WTC11 (cell line): ENCODE measurements around the gene ENKUR. TPM values are rescaled to one million over a fixed set of nuclear protein-coding genes. Genes with fewer than 3 reads are reported as not detected.

Source experiments
- ATAC-seq: fragments of 200-7000 bp; cut with Tn5 transposase; 2 replicates; pipeline ENCODE4 v1.10.0; 2021; ENCODE audit warnings: mild to moderate bottlenecking, moderate library complexity
- CTCF ChIA-PET: fragments of 300-600 bp; sonication (Branson Sonifier 250); formaldehyde crosslinking; loops from one replicate; lab custom pipeline; 2021; ENCODE audit warnings: antibody characterized with exemption; lab: Charles Lee
- POLR2A ChIA-PET: fragments of 350-600 bp; sonication (Branson Sonifier 250); formaldehyde crosslinking; loops from one replicate; lab custom pipeline; 2021; ENCODE audit warnings: antibody characterized with exemption; lab: Charles Lee
- DNase-seq: peaks from one replicate; pipeline ENCODE4 v3.0.0; 2021; ENCODE audit warnings: low spot score
- H3K27ac Mint-ChIP-seq: 2 replicates; pipeline ENCODE4 v1.8.0; 2021; ENCODE audit warnings: mixed read lengths
- H3K27me3 Mint-ChIP-seq: 2 replicates; pipeline ENCODE4 v1.8.0; 2021; ENCODE audit warnings: low read depth, mild to moderate bottlenecking, moderate library complexity, mixed read lengths
- H3K36me3 Mint-ChIP-seq: 2 replicates; pipeline ENCODE4 v1.8.0; 2021; ENCODE audit warnings: mixed read lengths
- H3K4me1 Mint-ChIP-seq: 2 replicates; pipeline ENCODE4 v1.8.0; 2022; ENCODE audit warnings: mixed read lengths
- H3K4me3 Mint-ChIP-seq: 2 replicates; pipeline ENCODE4 v1.8.0; 2021; ENCODE audit warnings: mild to moderate bottlenecking, moderate library complexity, mixed read lengths
- H3K9me3 Mint-ChIP-seq: 2 replicates; pipeline ENCODE4 v1.8.0; 2021; ENCODE audit warnings: mixed read lengths
- AFF4 ChIP-seq: sonication (generic); formaldehyde crosslinking; IDR thresholded peaks from 2 replicates; pipeline ENCODE4 v1.8.1; 2023; ENCODE audit warnings: mild to moderate bottlenecking, missing genetic modification reagents, borderline replicate concordance
- CREB1 ChIP-seq: sonication (generic); formaldehyde crosslinking; IDR thresholded peaks from 2 replicates; pipeline ENCODE4 v1.8.0; 2023; ENCODE audit warnings: mild to moderate bottlenecking, missing genetic modification reagents
- CREM ChIP-seq: sonication (generic); formaldehyde crosslinking; IDR thresholded peaks from 2 replicates; pipeline ENCODE4 v1.8.1; 2022; ENCODE audit warnings: mild to moderate bottlenecking, missing genetic modification reagents, moderate library complexity
- CTCF ChIP-seq: fragments of 200-600 bp; IDR thresholded peaks from 2 replicates; pipeline ENCODE4 v1.8.0; 2022; ENCODE audit warnings: antibody characterized with exemption
- E2F1 ChIP-seq: sonication (generic); formaldehyde crosslinking; IDR thresholded peaks from 2 replicates; pipeline ENCODE4 v1.8.0; 2022; ENCODE audit warnings: mild to moderate bottlenecking, missing genetic modification reagents
- E2F4 ChIP-seq: sonication (generic); formaldehyde crosslinking; IDR thresholded peaks from 2 replicates; pipeline ENCODE4 v1.8.1; 2022; ENCODE audit warnings: low read depth, mild to moderate bottlenecking, moderate library complexity, missing genetic modification reagents, borderline replicate concordance
- E2F5 ChIP-seq: sonication (generic); formaldehyde crosslinking; IDR thresholded peaks from 2 replicates; pipeline ENCODE4 v1.8.1; 2022; ENCODE audit warnings: mild to moderate bottlenecking, moderate library complexity, missing genetic modification reagents
- FOXJ3 ChIP-seq: sonication (generic); formaldehyde crosslinking; IDR thresholded peaks from 2 replicates; pipeline ENCODE4 v1.9.0; 2021; ENCODE audit warnings: missing genetic modification reagents, mild to moderate bottlenecking, borderline replicate concordance
- FOXK1 ChIP-seq: sonication (generic); formaldehyde crosslinking; IDR thresholded peaks from 2 replicates; pipeline ENCODE4 v1.8.0; 2022; ENCODE audit warnings: mild to moderate bottlenecking, moderate library complexity, missing genetic modification reagents
- GABPB1 ChIP-seq: sonication (generic); formaldehyde crosslinking; IDR thresholded peaks from 2 replicates; pipeline ENCODE4 v1.8.1; 2023; ENCODE audit warnings: mild to moderate bottlenecking, missing genetic modification reagents
- GRHL2 ChIP-seq: fragments of 250-450 bp; sonication (Bioruptor Pico); IDR thresholded peaks from 2 replicates; pipeline ENCODE4 v1.8.0; 2022; ENCODE audit warnings: mild to moderate bottlenecking, moderate library complexity; ENCODE audit not compliant: insufficient replicate concordance, severe bottlenecking
- GTF2I ChIP-seq: fragments of 250-450 bp; sonication (Bioruptor Pico); conservative IDR thresholded peaks from 2 replicates; pipeline ENCODE4 v1.4.0; 2021; ENCODE audit warnings: mild to moderate bottlenecking
- HMGA2 ChIP-seq: fragments of 250-450 bp; sonication (Bioruptor Pico); IDR thresholded peaks from 2 replicates; pipeline ENCODE4 v1.4.0; 2021; ENCODE audit warnings: mild to moderate bottlenecking, moderate library complexity
- MXD4 ChIP-seq: fragments of 250-450 bp; sonication (Bioruptor Pico); IDR thresholded peaks from 2 replicates; pipeline ENCODE4 v1.8.0; 2021; ENCODE audit warnings: mild to moderate bottlenecking, moderate library complexity, borderline replicate concordance
- MYBL2 ChIP-seq: sonication (generic); formaldehyde crosslinking; IDR thresholded peaks from 2 replicates; pipeline ENCODE4 v1.8.1; 2023; ENCODE audit warnings: mild to moderate bottlenecking, moderate library complexity, missing genetic modification reagents
- NR1H2 ChIP-seq: sonication (generic); formaldehyde crosslinking; IDR thresholded peaks from 2 replicates; pipeline ENCODE4 v1.9.0; 2021; ENCODE audit warnings: mild to moderate bottlenecking, moderate library complexity, missing genetic modification reagents
- NR3C1 ChIP-seq: sonication (generic); formaldehyde crosslinking; conservative IDR thresholded peaks from 2 replicates; pipeline ENCODE4 v1.8.1; 2023; ENCODE audit warnings: low read depth, mild to moderate bottlenecking, missing genetic modification reagents
- OVOL2 ChIP-seq: fragments of 250-450 bp; sonication (Bioruptor Pico); IDR thresholded peaks from 2 replicates; pipeline ENCODE4 v1.9.0; 2021; ENCODE audit warnings: mild to moderate bottlenecking, borderline replicate concordance
- PREB ChIP-seq: sonication (generic); formaldehyde crosslinking; IDR thresholded peaks from 2 replicates; pipeline ENCODE4 v1.8.1; 2022; ENCODE audit warnings: mild to moderate bottlenecking, missing genetic modification reagents, moderate library complexity, borderline replicate concordance
- RELA ChIP-seq: sonication (generic); formaldehyde crosslinking; IDR thresholded peaks from 2 replicates; pipeline ENCODE4 v1.8.1; 2022; ENCODE audit warnings: missing genetic modification reagents, mild to moderate bottlenecking, borderline replicate concordance
- RORB ChIP-seq: fragments of 250-450 bp; sonication (Bioruptor Pico); IDR thresholded peaks from 2 replicates; pipeline ENCODE4 v1.9.0; 2021; ENCODE audit warnings: mild to moderate bottlenecking
- TEAD1 ChIP-seq: sonication (generic); formaldehyde crosslinking; IDR thresholded peaks from 2 replicates; pipeline ENCODE4 v1.8.0; 2022; ENCODE audit warnings: mild to moderate bottlenecking, missing genetic modification reagents
- ZBTB43 ChIP-seq: sonication (generic); formaldehyde crosslinking; IDR thresholded peaks from 2 replicates; pipeline ENCODE4 v1.8.1; 2023; ENCODE audit warnings: mild to moderate bottlenecking, missing genetic modification reagents
- ZNF317 ChIP-seq: sonication (generic); formaldehyde crosslinking; IDR thresholded peaks from 2 replicates; pipeline ENCODE4 v1.8.1; 2023; ENCODE audit warnings: low read depth, mild to moderate bottlenecking, moderate library complexity, missing genetic modification reagents, borderline replicate concordance
- ZNF396 ChIP-seq: fragments of 250-450 bp; sonication (Bioruptor Pico); IDR thresholded peaks from 2 replicates; pipeline ENCODE4 v1.8.0; 2021; ENCODE audit warnings: mild to moderate bottlenecking, moderate library complexity, borderline replicate concordance
- total RNA-seq: library from RNA; stranded (reverse); gene quantifications from 3 replicates; pipeline ENCODE4 v1.2.3, GENCODE V29; 2021

Gene ENKUR
- total RNA-seq, 1 experiment from 2014 or later = not detected

GRCh38 chr10:24963521-24964041 lies 52.4 kb downstream of the ENKUR start:
- TF ChIP-seq FOXJ3 (CRISPR knock-in tag) (no peak), TEAD1 (CRISPR knock-in tag) (no peak), GABPB1 (CRISPR knock-in tag) (no peak), MXD4 (CRISPR knock-in tag) (no peak), GRHL2 (CRISPR knock-in tag) (no peak), GTF2I (CRISPR knock-in tag) (no peak), NR1H2 (no peak), ZNF396 (CRISPR knock-in tag) (no peak), RORB (CRISPR knock-in tag) (no peak), CREB1 (CRISPR knock-in tag) (no peak), MYBL2 (CRISPR knock-in tag) (no peak), E2F5 (CRISPR knock-in tag) (no peak), ZNF317 (CRISPR knock-in tag) (no peak), CREM (no peak), PREB (CRISPR knock-in tag) (no peak), HMGA2 (CRISPR knock-in tag) (no peak), OVOL2 (no peak), RELA (CRISPR knock-in tag) (no peak), FOXK1 (CRISPR knock-in tag) (no peak)
- H3K27me3 Mint-ChIP-seq = no peaks in the 10 kb centered on the region
- no peaks in the 10 kb centered on the region for H3K9me3 Mint-ChIP-seq
- peaks cover 11% of the 10 kb centered on the region for H3K4me1 Mint-ChIP-seq
- DNase-seq (no peak), ATAC-seq (no peak)
- H3K27ac Mint-ChIP-seq = no peak overlapping the region
- ChIA-PET CTCF (no interaction called here), POLR2A (no interaction called here)
- no peaks in the 10 kb centered on the region for H3K36me3 Mint-ChIP-seq
- no peak overlapping the region for H3K4me3 Mint-ChIP-seq

- Mint-ChIP-seq H3K36me3 (no peaks in the 10 kb centered on the region), H3K9me3 (no peaks in the 10 kb centered on the region), H3K4me3 (no peak overlapping the region), H3K27ac (no peak overlapping the region), H3K27me3 (no peaks in the 10 kb centered on the region), H3K4me1 (peaks cover 15% of the 10 kb centered on the region)
- ChIA-PET POLR2A (no interaction called here), CTCF (no interaction called here)
- DNase-seq (no peak), ATAC-seq (no peak)
- TF ChIP-seq ZNF317 (CRISPR knock-in tag) = no peak
- no peak for TF ChIP-seq E2F4 (CRISPR knock-in tag)
- TF ChIP-seq AFF4 (CRISPR knock-in tag) = no peak
- no peak for TF ChIP-seq ZBTB43 (CRISPR knock-in tag)
- TF ChIP-seq E2F1 (CRISPR knock-in tag) = no peak
- TF ChIP-seq CTCF = no peak
- no peak for TF ChIP-seq NR3C1
Observed at GRCh38 chr10:24962995-24963394, 53.0 kb downstream of the ENKUR start.
